A549 (cell line): Measurements from ENCODE around the gene TTC28. TPM values are rescaled to one million over a fixed set of nuclear protein-coding genes. Genes with fewer than 3 reads are reported as not detected.
"Not testable (repeated sequence)": the region's sequence is repeated elsewhere in the genome, so short reads cannot be mapped to it uniquely, and the experiment has no call there.

Experiments used
- ATAC-seq, 2 experiments: fragments of 200-7000 bp in 1 of 2; fragments of >200 bp in 1 of 2; cut with Nextera tagmentation in 1 of 2; cut with Tn5 transposase in 1 of 2; 3 replicates each; pipeline versions ENCODE4 v1.8.0 to v1.9.1; 2018 to 2020; ENCODE audit warnings: mild to moderate bottlenecking in 1 of 2, moderate library complexity in 1 of 2
- CTCF ChIA-PET: fragments of 300-600 bp; sonication (Branson Sonifier 250); formaldehyde crosslinking; extraction: SDS; loops from one replicate; lab custom pipeline; 2021; ENCODE audit warnings: antibody characterized with exemption, inconsistent platforms; lab: Yijun Ruan, JAX
- POLR2A ChIA-PET: fragments of 350-600 bp; formaldehyde crosslinking; extraction: SDS; loops from one replicate; lab custom pipeline; 2021; ENCODE audit warnings: antibody characterized with exemption, inconsistent platforms; lab: Yijun Ruan, JAX
- DNase-seq, 2 experiments: peaks; one replicate each; pipeline versions ENCODE4 v3.0.0 to v3.0.0-alpha.2; 2011 to 2016; ENCODE audit warnings: low read depth in 1 of 2, low spot score in 1 of 2
- FAIRE-seq: peaks from 2 replicates; lab custom pipeline; 2011; peaks lifted over from hg19 to GRCh38; lab: Jason Lieb, UNC
- H3K27ac ChIP-seq, 2 experiments: fragments of >200 bp; sonication (Bioruptor Twin); formaldehyde crosslinking; 3 replicates each; pipeline ENCODE4 v1.5.1; 2016 to 2017
- H3K4me1 ChIP-seq: fragments of >200 bp; sonication (Bioruptor Twin); formaldehyde crosslinking; 3 replicates; pipeline ENCODE4 v1.6.1; 2016
- H3K4me2 ChIP-seq: fragments of >200 bp; sonication (Bioruptor Twin); formaldehyde crosslinking; 3 replicates; pipeline ENCODE4 v1.6.1; 2016
- H3K4me3 ChIP-seq: fragments of >200 bp; sonication (Bioruptor Twin); formaldehyde crosslinking; 3 replicates; pipeline ENCODE4 v1.5.1; 2016
- H3K9me3 ChIP-seq: fragments of >200 bp; sonication (Bioruptor Twin); formaldehyde crosslinking; 3 replicates; pipeline ENCODE4 v1.6.1; 2016
- BCL3 ChIP-seq: fragments of >200 bp; sonication (Bioruptor Twin); formaldehyde crosslinking; IDR thresholded peaks from 3 replicates; pipeline ENCODE4 v1.6.1; 2016
- CHD2 ChIP-seq: fragments of 150-350 bp; IDR thresholded peaks from 2 replicates; pipeline ENCODE4 v1.6.1; 2014; ENCODE audit warnings: low read length; ENCODE audit not compliant: partially characterized antibody
- E2F6 ChIP-seq: IDR thresholded peaks from 2 replicates; pipeline ENCODE4 v1.6.1; 2012; ENCODE audit warnings: low read depth, borderline replicate concordance
- EP300 ChIP-seq, 2 experiments: fragments of >200 bp; sonication (Bioruptor Twin); formaldehyde crosslinking; IDR thresholded peaks; 2 replicates in 1 of 2; 3 replicates in 1 of 2; pipeline ENCODE4 v1.6.1; 2016 to 2017
- HDAC2 ChIP-seq: fragments of 200-600 bp; sonication (generic); IDR thresholded peaks from 2 replicates; pipeline ENCODE4 v1.6.1; 2016
- HOXA7 ChIP-seq: fragments of 250-450 bp; sonication (Bioruptor Pico); IDR thresholded peaks from 2 replicates; pipeline ENCODE4 v1.5.0; 2020; ENCODE audit warnings: mild to moderate bottlenecking, moderate library complexity
- JUN ChIP-seq, 2 experiments: fragments of >200 bp; sonication (Bioruptor Twin); formaldehyde crosslinking; IDR thresholded peaks; 2 replicates in 1 of 2; 3 replicates in 1 of 2; pipeline ENCODE4 v1.6.1; 2016 to 2017
- KDM1A ChIP-seq: fragments of 200-600 bp; sonication (generic); IDR thresholded peaks from 2 replicates; pipeline ENCODE4 v1.6.1; 2016; ENCODE audit warnings: low read depth, mild to moderate bottlenecking
- PBX3 ChIP-seq: IDR thresholded peaks from 2 replicates; pipeline ENCODE4 v1.6.1; 2012
- PHF8 ChIP-seq: fragments of 200-600 bp; sonication (generic); IDR thresholded peaks from 2 replicates; pipeline ENCODE4 v1.6.1; 2016; ENCODE audit warnings: low read depth, mild to moderate bottlenecking, antibody characterized with exemption, moderate library complexity, borderline replicate concordance
- POLR2A ChIP-seq: IDR thresholded peaks from 2 replicates; pipeline ENCODE4 v1.6.1; 2012; ENCODE audit warnings: mild to moderate bottlenecking, low read length
- RARB ChIP-seq: fragments of 250-450 bp; sonication (Bioruptor Pico); IDR thresholded peaks from 2 replicates; pipeline ENCODE4 v1.8.0; 2021; ENCODE audit warnings: mild to moderate bottlenecking, moderate library complexity
- RCOR1 ChIP-seq: fragments of 150-350 bp; IDR thresholded peaks from 2 replicates; pipeline ENCODE4 v1.6.1; 2014; ENCODE audit warnings: antibody characterized with exemption, low read length, low read depth
- ZFP36 ChIP-seq: fragments of 450-650 bp; IDR thresholded peaks from 2 replicates; pipeline ENCODE4 v1.6.1; 2014; ENCODE audit warnings: borderline replicate concordance; ENCODE audit not compliant: partially characterized antibody
- ZNF302 ChIP-seq: fragments of 250-450 bp; sonication (Bioruptor Pico); IDR thresholded peaks from 2 replicates; pipeline ENCODE4 v1.9.0; 2021; ENCODE audit warnings: inconsistent platforms, mild to moderate bottlenecking, moderate library complexity
- WGBS: methylation state at CpG from one replicate; pipeline ENCODE4 v1.1.6; 2017; ENCODE audit errors: missing lambda C conversion rate; 5-methylcytosine and 5-hydroxymethylcytosine counted together
- polyA plus RNA-seq, 4 experiments: library from polyadenylated mRNA; depleted of rRNA in 3 of 4; stranded (reverse); fragments of >200 nt; fragmentation: RNase III in 1 of 4; extraction: RNeasy Plus Mini Kit Qiagen cat#74134 plus additional on column Dnase treatment in 1 of 4; gene quantifications; 2 replicates in 3 of 4; 3 replicates in 1 of 4; pipeline ENCODE4 v1.2.3, GENCODE V29; 2011 to 2017
- TF ChIP-seq, protein P1 (sequence below): fragments of 250-450 bp; sonication (Bioruptor Pico); IDR thresholded peaks from 2 replicates; pipeline ENCODE4 v1.5.0; 2020; ENCODE audit warnings: low read depth, mild to moderate bottlenecking, moderate library complexity
- TF ChIP-seq, protein P2 (sequence below): fragments of 450-650 bp; IDR thresholded peaks from 2 replicates; pipeline ENCODE4 v1.6.1; 2014; ENCODE audit warnings: antibody characterized with exemption

TTC28 gene
- polyA plus RNA-seq, 2 of the 4 experiments (the other 2 are of a cell fraction), result 2.6 to 3.8 TPM

GRCh38 chr22:28521451-28521850, 158.2 kb downstream of the TTC28 start:
- DNase-seq, result no peak
- WGBS, result 78% methylated on average over 3 of the region's 3 CpGs
- ChIA-PET CTCF (interaction anchor here (1.6 kb wide), 1 partner anchor 469 kb away, joined by 8 read pairs; no protein-coding TSS in a partner anchor), POLR2A (no interaction called here)
- no peak for ATAC-seq
- no peak overlapping the region for H3K4me3 ChIP-seq
- TF ChIP-seq CHD2 (no peak), PBX3 (no peak), RARB (no peak)
- no peak overlapping the region for H3K27ac ChIP-seq
- no peaks in the 10 kb centered on the region for H3K4me1 ChIP-seq
- no peaks in the 10 kb centered on the region for H3K9me3 ChIP-seq
- no peak for FAIRE-seq
- H3K4me2 ChIP-seq, result no peak overlapping the region

- ATAC-seq (no peak), FAIRE-seq (no peak)
- no peak overlapping the region for H3K4me3 ChIP-seq
- CTCF ChIA-PET, result interaction anchor here (1.2 kb wide), 1 partner anchor 12 kb away, joined by 4 read pairs; no protein-coding TSS in a partner anchor
- no peak overlapping the region for H3K4me2 ChIP-seq
- TF ChIP-seq, protein P1, sequence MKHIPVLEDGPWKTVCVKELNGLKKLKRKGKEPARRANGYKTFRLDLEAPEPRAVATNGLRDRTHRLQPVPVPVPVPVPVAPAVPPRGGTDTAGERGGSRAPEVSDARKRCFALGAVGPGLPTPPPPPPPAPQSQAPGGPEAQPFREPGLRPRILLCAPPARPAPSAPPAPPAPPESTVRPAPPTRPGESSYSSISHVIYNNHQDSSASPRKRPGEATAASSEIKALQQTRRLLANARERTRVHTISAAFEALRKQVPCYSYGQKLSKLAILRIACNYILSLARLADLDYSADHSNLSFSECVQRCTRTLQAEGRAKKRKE (CRISPR knock-in tag), result no peak
- no peak for TF ChIP-seq E2F6
- TF ChIP-seq, all 56 proteins: peak for 0
- H3K27ac ChIP-seq, result no peak overlapping the region
- H3K9me3 ChIP-seq, result peaks cover 3% of the 10 kb centered on the region; the same call in 1 of the 3 replicates
- DNase-seq, result no peak
- H3K4me1 ChIP-seq, result no peaks in the 10 kb centered on the region
- POLR2A ChIA-PET, result no interaction called here
- WGBS, result 90% methylated on average over 3 of the region's 3 CpGs
Observed at GRCh38 chr22:28514321-28514821, 165.3 kb downstream of the TTC28 start.

GRCh38 chr22:28512387-28512786, 167.3 kb downstream of the TTC28 start:
- DNase-seq, H3K4me2 ChIP-seq, H3K4me1 ChIP-seq, H3K9me3 ChIP-seq, FAIRE-seq, POLR2A ChIA-PET, ATAC-seq, H3K4me3 ChIP-seq, H3K27ac ChIP-seq: not testable (repeated sequence)
- 85% methylated on average over 2 of the region's 2 CpGs for WGBS
- CTCF ChIA-PET, result interaction anchor here (0.6 kb wide), 1 partner anchor 9 kb away, joined by 3 read pairs; no protein-coding TSS in a partner anchor

DNA sequence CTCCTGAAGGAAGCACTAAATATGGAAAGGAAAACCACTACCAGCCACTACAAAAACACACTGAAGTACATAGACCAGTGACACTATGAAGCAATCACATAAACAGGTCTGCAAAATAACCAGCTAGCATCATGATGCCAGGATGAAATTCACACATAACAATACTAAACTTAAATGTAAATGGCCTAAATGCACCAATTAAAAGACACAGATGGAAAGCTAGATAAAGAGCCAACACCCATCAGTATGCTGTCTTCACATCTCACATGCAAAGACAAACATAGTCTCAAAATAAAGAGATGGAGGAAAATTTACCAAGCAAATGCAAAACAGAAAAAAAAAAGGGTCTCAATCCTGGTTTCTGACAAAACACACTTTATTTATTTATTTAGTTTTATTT, 171.7 kb downstream of the TTC28 start:
- FAIRE-seq (no peak), DNase-seq (no peak), ATAC-seq (no peak)
- no peak for TF ChIP-seq POLR2A
- no peak for TF ChIP-seq JUN (IDR thresholded peaks at IDR 0.05)
- no peak for TF ChIP-seq PHF8
- TF ChIP-seq RCOR1, result no peak
- no peak for TF ChIP-seq BCL3
- no peak for TF ChIP-seq ZNF302 (CRISPR knock-in tag)
- TF ChIP-seq, protein P2, sequence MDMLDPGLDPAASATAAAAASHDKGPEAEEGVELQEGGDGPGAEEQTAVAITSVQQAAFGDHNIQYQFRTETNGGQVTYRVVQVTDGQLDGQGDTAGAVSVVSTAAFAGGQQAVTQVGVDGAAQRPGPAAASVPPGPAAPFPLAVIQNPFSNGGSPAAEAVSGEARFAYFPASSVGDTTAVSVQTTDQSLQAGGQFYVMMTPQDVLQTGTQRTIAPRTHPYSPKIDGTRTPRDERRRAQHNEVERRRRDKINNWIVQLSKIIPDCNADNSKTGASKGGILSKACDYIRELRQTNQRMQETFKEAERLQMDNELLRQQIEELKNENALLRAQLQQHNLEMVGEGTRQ, result no peak
- TF ChIP-seq HDAC2, result no peak
- TF ChIP-seq ZFP36, result no peak
- TF ChIP-seq, protein P1 (CRISPR knock-in tag), result no peak
- TF ChIP-seq HOXA7 (CRISPR knock-in tag), result no peak
- TF ChIP-seq EP300 (IDR thresholded peaks at IDR 0.05), result no peak
- TF ChIP-seq KDM1A, result no peak
- no peaks in the 10 kb centered on the region for H3K4me1 ChIP-seq
- no peak overlapping the region for H3K27ac ChIP-seq
- H3K4me3 ChIP-seq, result no peak overlapping the region
- H3K9me3 ChIP-seq, result peaks cover 3% of the 10 kb centered on the region; the same call in 1 of the 3 replicates
- ChIA-PET CTCF (no interaction called here), POLR2A (no interaction called here)
- no peak overlapping the region for H3K4me2 ChIP-seq
